ENCODE data around the gene RNF112. TPM values are rescaled to one million over a fixed set of nuclear protein-coding genes. Genes with fewer than 3 reads are reported as not detected.

RNF112 gene, protein sequence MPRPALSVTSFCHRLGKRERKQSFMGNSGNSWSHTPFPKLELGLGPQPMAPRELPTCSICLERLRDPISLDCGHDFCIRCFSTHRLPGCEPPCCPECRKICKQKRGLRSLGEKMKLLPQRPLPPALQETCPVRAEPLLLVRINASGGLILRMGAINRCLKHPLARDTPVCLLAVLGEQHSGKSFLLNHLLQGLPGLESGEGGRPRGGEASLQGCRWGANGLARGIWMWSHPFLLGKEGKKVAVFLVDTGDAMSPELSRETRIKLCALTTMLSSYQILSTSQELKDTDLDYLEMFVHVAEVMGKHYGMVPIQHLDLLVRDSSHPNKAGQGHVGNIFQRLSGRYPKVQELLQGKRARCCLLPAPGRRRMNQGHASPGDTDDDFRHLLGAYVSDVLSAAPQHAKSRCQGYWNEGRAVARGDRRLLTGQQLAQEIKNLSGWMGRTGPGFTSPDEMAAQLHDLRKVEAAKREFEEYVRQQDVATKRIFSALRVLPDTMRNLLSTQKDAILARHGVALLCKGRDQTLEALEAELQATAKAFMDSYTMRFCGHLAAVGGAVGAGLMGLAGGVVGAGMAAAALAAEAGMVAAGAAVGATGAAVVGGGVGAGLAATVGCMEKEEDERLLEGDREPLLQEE
- total RNA-seq (2014; rRNA removed; shearing (Covaris generic)): not detected in 2 replicates

DNA sequence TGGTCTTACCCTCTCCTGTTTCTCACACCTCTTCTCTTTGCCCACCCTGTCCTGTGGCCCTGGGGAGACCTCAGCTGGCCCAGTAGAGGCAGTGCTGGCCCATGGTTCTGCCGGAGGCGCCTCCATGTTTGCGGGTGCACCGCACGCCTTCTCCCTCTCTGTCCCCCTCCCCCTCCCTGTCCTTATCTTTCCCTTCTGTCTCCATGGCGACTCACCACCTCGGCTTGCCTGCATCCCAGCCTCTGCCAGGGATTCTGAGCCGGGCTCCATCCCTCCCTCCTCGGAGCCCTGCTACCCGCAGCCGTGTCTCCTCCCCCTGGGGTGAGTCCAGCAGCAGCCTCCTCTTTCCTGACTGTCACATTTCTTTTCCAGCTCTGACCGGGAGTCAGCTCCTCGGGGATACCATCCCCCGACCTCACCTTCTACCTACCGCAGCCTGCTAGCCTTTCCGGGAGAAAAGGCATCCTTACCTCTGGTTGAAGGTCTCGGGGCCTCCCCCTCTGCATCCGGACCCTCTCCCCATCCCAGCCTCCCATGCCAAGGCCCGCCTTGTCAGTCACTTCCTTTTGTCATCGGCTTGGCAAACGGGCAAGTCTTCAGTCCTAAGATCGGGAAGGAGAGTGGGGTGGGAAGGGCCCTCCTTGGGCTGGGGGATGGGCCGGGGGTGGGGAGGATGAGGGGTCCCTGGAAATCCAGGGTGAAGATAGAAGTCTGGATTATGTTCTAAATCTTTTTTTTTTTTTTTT lies at the start of gene RNF112:
Gene RNF112, plus strand, starts transcription at position 358 of the 746 bp plus-strand sequence. Its CDS starts 177 bp downstream, at position 535.
- no peak for DNase-seq (ENCODE audit: low spot score)

DNA sequence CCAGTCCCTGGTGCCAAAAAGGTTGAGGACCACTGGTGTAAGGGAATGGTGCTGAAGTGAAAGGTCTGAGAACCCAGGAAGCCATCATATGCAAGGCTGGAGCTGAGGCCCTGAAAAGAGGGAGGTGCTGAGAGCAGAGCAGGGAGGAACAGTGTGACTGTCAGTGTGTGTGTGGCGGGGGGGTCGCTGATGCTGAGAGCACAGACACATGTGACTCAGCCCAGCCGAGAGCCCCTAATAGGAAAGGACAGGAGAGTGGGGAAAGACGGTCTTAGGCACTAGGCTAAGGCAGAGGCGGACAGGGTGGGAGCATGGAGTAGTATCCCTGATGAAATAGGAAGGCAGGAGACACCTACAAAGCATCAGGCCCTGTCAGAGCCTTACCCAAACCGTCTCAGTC lies 49.7 kb upstream of the RNF112 start:
- no peak for DNase-seq (ENCODE audit: low spot score)

DNA sequence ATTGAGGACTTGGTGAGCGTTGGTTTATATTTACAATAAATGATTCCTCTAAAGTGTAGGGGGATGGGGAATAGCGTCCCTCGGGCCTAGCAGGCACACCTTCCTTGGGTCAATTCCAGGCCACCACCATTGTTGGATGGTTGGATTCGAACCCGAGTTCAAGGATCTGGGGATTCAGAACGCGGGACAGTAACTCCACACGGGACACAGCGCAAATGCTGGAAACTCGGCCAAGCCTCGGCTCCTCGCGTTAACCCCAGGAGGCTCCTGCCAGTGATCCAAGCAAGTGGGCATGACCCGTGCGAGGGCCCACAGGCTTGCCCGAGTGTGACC lies 49.1 kb upstream of the RNF112 start:
- DNase-seq (ENCODE audit: low spot score): no peak

GRCh38 chr17:19362277-19363113 lies 48.5 kb upstream of the RNF112 start, which contains the start of gene B9D1:
Gene B9D1, minus strand, starts transcription at chr17:19362723. Its CDS starts 154 bp downstream, at chr17:19362569.
- peak; percentile 89 for DNase-seq (ENCODE audit: low spot score)

DNA sequence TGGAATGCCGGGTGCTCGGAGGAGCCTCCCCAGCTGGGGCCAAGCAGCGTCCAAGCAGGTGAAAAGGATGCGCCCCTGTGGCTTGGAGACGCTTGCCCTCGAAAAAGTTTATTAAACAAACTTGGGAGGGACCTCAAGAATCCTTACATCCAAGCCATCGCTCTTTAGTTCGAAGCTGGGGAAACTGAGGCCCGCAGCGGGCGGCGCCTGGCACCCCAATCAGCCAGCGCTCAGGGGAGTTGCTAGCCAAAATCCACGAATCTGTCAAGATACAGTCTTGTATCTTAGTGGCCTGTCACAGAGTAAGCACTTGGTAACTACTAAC lies 48.0 kb upstream of the RNF112 start:
- no peak for DNase-seq (ENCODE audit: low spot score)

DNA sequence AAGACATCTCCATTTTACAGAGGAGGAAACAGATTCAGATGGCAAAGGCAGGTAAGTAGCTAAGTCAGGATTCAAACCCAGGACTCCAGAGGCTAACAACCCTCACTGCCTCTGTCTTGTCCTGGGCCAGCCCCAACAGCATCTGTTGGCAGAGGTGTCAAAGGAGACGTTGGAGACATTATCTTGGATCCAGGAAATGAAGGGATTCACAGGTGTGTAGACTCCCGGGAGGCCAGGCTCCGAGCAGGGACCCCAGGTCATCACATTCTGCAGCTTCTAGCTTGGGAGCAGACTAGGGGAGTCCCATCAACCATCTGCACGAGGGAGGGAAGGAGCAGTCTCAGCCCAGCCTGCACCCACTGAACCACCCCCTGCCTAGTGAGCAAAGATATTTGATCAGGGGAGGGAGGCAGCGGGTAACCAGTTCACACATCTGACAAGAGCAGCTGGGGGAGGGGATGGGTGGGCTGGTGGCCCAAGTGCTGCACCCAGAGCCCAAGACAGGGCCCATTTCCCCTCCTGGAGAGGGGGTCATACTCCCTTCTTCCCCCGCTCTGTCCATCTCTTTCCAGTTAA lies 47.5 kb upstream of the RNF112 start:
- DNase-seq (ENCODE audit: low spot score): no peak

DNA sequence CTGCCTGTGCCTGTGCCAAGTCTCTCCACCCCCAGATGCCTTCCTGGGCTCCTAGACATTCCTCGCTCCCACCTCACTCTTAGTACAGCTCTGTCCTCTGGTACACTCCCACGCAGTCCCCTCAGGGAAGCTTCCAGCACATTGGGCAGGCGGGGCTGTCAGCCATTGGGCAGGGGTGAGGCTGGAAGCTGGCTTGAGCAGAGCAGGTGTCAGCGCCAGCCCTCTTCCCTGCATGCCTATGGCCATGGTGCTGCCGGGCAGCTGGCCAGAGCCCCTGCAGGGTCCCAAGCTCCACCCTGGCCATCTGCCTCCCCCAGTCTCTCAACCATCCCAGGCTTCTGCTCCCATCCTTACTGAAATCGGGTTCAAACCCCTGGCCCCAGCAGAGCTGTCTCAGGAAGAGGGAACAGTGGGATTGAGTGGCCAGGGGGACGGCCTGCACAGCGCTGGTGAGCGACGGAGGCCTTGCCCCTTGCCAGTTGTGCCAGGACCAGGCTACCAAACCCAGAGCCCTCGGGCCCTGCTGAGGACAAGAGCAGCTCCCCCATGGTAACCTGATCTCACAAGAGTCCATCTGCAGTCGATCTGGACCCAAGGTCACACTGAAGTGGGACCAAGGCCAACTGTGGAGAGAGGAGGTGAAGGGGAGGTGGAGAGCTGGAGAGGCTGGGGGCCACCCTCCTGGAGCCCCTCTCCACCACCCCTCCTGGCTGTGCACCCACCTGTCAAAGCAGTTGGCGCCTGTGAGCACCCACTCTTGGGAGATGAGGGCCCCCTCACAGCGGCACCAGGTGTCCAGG lies 46.1 kb upstream of the RNF112 start:
- DNase-seq (ENCODE audit: low spot score): no peak

GRCh38 chr17:19365499-19365817 lies 45.6 kb upstream of the RNF112 start:
- DNase-seq (ENCODE audit: low spot score): no peak

DNA sequence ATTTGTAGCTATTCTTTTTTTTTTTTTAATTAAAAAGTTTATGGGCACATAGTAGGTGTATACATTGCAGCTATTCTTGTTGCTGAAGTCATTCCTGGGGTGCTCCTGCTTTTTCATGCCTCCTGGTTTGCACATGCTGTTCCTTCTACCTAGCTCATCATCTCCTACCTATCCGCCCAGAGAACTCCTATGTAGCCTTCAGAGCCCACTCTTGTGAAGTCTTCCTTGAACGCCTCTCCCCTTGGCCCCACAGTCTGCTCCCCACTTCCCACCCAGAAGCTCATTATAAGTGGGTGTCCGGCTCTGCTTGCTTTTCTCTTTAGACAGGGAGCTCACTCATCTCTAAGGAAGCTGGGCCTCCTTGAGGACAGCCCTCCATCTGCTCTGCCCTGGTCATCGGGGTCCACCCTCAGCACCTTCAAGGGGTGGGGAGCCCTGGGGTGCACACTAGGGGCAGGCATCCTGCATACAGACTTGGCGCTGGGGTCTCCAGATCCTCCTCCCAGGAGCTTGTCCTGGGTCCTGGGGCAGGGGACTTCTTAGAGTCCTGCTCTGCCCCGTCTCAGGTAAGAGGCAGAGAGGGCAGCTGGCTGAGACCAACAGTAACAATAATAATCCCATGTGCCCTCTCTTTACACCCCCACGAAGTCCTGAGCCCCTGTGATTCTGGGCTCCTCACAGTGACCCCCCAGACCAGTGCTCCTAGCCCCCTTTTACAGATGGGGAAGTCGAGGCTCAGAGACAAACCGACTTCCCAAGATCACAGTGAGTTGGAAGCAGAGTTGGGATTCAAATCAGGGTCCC lies 45.0 kb upstream of the RNF112 start:
- no peak for DNase-seq (ENCODE audit: low spot score)

GRCh38 chr17:19366637-19366972 lies 44.4 kb upstream of the RNF112 start:
- DNase-seq (ENCODE audit: low spot score): no peak

GRCh38 chr17:19368229-19368628 lies 42.8 kb upstream of the RNF112 start:
- no peak for DNase-seq (ENCODE audit: low spot score)

DNA sequence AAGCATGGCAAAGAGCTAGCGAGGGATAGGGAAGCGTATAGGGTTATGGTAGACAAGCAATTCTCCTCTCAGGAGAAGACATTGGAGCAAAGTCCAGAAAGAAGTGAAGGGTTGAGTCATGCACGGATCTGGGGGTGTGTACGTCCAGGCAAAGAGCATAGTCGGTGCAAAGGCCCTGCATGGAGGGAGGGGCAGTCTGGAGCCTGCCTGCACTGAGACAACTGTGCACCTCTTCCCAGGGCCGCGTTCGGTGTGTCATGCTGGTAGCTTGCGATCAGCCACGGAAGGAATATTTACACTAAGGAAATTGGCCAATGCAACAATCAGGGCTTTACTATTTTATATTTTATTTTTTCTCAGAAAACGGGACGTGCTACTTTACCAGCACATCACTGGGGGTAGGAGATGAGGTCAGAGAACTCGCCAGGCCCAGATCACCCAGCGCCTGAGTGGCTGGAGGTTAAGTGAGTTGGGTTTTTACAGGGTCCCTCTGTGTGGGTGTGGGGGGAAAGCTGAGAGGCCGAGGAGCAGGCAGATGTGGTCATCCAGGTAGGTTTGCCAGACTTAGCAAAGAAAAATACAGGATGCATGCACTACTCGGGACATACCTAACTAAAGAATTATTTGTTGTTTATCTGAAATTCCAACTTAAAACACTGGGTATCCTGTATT lies 41.8 kb upstream of the RNF112 start:
- DNase-seq (ENCODE audit: low spot score): no peak

DNA sequence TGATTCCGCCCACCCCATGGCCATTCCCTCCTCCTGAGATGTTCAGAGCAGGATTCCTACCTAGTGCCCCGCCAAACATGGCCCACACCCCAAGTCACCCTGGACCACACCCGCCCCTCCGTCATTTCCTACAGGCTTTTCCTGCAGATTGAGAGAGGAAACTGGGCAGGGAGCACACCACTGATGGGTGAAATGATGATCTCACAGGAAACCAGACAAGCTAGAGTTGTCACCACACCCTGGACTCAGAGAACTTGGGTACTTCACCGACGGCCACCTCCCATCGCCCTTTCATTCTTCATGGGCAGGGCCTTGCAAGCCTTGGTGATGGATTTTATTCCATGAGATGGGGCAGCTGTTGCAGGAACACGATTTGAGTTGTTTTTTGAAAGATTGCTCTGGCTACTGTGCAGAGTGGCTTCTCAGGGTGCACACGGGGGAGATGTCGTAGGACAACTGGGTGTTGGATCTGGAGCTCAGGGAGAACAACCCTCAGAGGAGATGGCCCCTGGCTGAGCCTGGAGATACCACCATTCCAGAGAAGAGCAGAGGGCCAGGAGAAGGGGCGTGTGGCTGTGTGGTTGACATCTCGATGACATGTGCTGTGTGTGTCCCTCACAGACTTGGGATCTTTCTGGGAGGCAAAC lies 41.1 kb upstream of the RNF112 start:
- no peak for DNase-seq (ENCODE audit: low spot score)

DNA sequence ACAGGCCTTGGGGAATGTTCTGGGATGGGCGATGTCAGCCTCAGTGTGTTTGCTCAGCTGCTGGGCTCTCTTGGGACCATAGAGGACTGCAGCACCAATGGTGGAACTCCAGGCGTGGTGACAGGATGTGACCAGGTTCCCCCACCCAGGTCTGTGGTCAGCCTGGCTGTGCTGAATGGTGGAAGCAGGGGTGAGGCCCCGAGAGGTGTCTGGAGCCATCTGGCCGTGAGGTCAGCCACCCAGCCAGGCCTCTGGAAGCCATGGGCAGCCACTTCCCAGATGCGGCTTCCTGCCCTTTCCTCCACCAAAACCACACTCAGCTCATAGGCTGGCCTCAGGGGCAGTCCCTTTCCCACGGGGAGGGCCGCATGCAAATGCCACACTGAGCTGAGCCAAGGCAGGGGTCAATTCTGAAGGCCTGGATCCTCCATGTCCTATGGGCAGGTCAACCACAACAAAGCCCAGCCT lies 40.5 kb upstream of the RNF112 start:
- DNase-seq (ENCODE audit: low spot score): peak; percentile 19

DNA sequence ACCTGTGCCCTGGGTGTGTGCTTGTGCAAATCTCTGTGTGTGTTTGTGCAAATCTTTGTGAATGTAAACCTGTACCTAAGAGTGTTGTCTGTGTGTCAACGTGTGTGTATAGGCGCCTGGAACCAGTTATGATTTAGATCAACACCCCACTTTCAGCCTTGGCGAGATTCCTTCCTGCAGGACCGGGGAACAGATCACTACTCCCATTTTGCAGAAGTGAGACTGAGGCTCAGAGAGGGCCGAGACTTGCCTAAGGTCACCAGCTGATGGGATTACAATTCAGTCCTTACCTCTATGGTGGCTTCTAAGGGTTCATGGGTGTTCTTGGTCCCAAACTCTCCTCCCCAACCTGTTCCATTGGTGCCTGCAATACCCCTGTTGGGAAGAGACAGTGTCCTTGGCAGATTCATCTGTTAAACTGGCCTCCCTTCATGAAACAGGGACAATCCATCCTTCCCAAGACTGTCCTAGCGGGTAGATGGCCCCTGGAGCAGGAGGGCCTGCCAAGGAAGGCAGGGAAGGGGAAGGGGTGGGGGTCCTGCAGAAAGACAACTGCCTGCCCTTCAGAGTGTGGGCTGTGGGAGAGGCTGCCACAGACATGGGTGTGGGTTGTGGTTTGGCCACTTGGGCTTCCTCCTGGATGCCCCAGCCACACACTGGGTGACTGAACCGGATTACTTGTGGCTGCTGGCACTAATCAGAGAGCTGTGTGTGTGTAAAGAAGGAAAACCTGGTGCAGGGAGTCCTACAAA lies 39.6 kb upstream of the RNF112 start:
- no peak for DNase-seq (ENCODE audit: low spot score)

DNA sequence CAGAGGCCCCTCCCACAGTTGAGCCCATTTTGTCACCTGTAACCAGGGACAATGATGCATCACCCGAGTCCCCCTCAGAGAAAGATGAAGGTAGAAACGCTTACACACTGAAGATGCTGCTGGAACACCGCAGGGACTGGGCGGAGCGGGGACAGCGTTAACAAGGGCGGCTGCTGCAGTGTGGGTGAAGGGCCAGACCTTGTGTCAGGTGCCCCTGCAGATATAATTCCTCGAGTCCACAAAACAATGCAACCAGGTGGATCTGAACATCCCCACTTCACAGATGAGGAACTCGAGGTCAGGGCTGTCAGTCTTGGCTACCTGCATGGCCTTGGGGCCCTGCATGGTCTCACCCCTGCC lies 39.0 kb upstream of the RNF112 start:
- DNase-seq (ENCODE audit: low spot score): no peak

- no peak for DNase-seq (ENCODE audit: low spot score)
Observed at GRCh38 chr17:19372439-19372838, 38.6 kb upstream of the RNF112 start.

DNA sequence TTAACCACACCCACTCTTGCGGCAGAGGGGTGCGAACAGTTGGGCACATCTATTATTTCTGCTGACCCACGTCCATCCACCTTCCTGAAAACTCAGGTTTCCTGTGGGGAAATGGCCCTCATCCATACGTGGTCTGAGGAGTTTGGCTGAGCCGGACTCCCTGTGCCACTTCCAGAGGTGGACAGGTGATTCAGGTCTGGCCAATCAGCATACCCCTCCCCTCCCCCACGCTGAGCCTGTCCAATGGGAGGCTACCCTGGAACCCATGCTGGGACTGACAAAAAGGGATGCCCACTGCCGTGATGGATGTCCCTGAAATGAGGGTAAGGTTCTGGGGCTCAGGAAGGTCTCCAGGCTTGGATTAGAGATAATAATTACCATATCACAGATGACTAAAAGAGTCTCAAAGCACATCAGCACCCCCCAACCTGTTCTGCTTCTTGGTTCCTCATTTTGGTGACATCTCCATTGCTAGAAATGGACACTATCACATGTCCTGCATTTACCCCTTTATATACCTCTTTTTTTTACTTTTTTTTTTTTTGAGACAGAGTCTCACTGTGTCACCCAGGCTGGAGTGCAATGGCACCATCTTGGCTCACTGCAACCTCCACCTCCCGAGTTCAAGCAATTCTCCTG lies 38.0 kb upstream of the RNF112 start:
- DNase-seq (ENCODE audit: low spot score): no peak
